ENCODE data around the gene HOXD12.

GRCh38 chr2:176085120-176085788 lies 14.3 kb upstream of the HOXD12 start:
- TF ChIP-seq CTCF (IDR thresholded peaks at IDR 0.05) (no peak), POLR2A (IDR thresholded peaks at IDR 0.05) (no peak), EP300 (IDR thresholded peaks at IDR 0.05; ENCODE audit: low read depth) (no peak), POLR2AphosphoS5 (IDR thresholded peaks at IDR 0.05) (no peak)

Measured in transverse colon (tissue), 4 donors.